GM23248 (cell line): Measurements from ENCODE around the gene BMAL1. TPM values are rescaled to one million over a fixed set of nuclear protein-coding genes. Genes with fewer than 3 reads are reported as not detected.

Experiments
- DNase-seq: peaks from one replicate; pipeline ENCODE4 v3.0.0-alpha.2; 2015
- H2AFZ ChIP-seq: fragments of 200-600 bp; sonication (generic); 2 replicates; pipeline ENCODE4 v1.6.1; 2016; ENCODE audit warnings: antibody characterized with exemption
- H3F3A ChIP-seq: fragments of 200-600 bp; sonication (generic); 2 replicates; pipeline ENCODE4 v1.6.1; 2016; ENCODE audit warnings: mild to moderate bottlenecking, antibody characterized with exemption, mixed run types; ENCODE audit not compliant: insufficient read depth
- H3K27ac ChIP-seq: fragments of 200-600 bp; sonication (generic); 2 replicates; pipeline ENCODE4 v1.5.1; 2016; ENCODE audit warnings: mild to moderate bottlenecking
- H3K27me3 ChIP-seq: fragments of 200-600 bp; sonication (generic); replicated peaks from 2 replicates; pipeline ENCODE4 v1.6.1; 2016; ENCODE audit warnings: mild to moderate bottlenecking; ENCODE audit not compliant: insufficient read depth
- H3K36me3 ChIP-seq: fragments of 200-600 bp; sonication (generic); 2 replicates; pipeline ENCODE4 v1.6.1; 2016; ENCODE audit warnings: low read depth, mild to moderate bottlenecking
- H3K4me1 ChIP-seq: fragments of 200-600 bp; sonication (generic); 2 replicates; pipeline ENCODE4 v1.6.1; 2016; ENCODE audit warnings: mild to moderate bottlenecking; ENCODE audit not compliant: insufficient read depth
- H3K4me2 ChIP-seq: fragments of 200-600 bp; sonication (generic); one replicate; pipeline ENCODE4 v1.6.1; 2016; ENCODE audit warnings: mild to moderate bottlenecking; ENCODE audit not compliant: unreplicated experiment
- H3K4me3 ChIP-seq: fragments of 200-600 bp; sonication (generic); 2 replicates; pipeline ENCODE4 v1.5.1; 2016; ENCODE audit warnings: mild to moderate bottlenecking
- H3K79me2 ChIP-seq: fragments of 200-600 bp; sonication (generic); 2 replicates; pipeline ENCODE4 v1.6.1; 2016; ENCODE audit warnings: mild to moderate bottlenecking; ENCODE audit not compliant: insufficient read depth
- H3K9ac ChIP-seq: fragments of 200-600 bp; sonication (generic); 2 replicates; pipeline ENCODE4 v1.6.1; 2016; ENCODE audit warnings: mild to moderate bottlenecking
- H3K9me2 ChIP-seq: fragments of 200-600 bp; sonication (generic); 2 replicates; pipeline ENCODE4 v1.6.1; 2016; ENCODE audit warnings: mixed run types, mild to moderate bottlenecking, moderate library complexity; ENCODE audit not compliant: insufficient read depth
- H3K9me3 ChIP-seq: fragments of 200-600 bp; sonication (generic); one replicate; pipeline ENCODE4 v1.6.1; 2017; ENCODE audit warnings: low read depth
- H4K20me1 ChIP-seq: fragments of 200-600 bp; sonication (generic); 2 replicates; pipeline ENCODE4 v1.6.0; 2016; ENCODE audit not compliant: insufficient read depth
- EZH2 ChIP-seq: fragments of 200-600 bp; sonication (generic); IDR thresholded peaks from 2 replicates; pipeline ENCODE4 v1.6.1; 2018; ENCODE audit warnings: antibody characterized with exemption, mild to moderate bottlenecking; ENCODE audit not compliant: insufficient read depth, poor library complexity, severe bottlenecking
- EZH2phosphoT487 ChIP-seq: fragments of 200-600 bp; sonication (generic); IDR thresholded peaks from 2 replicates; pipeline ENCODE4 v1.6.1; 2018; ENCODE audit warnings: antibody characterized with exemption, moderate library complexity, mild to moderate bottlenecking, low read depth; ENCODE audit not compliant: insufficient read depth
- WGBS, 2 experiments: methylation state at CpG; one replicate each; pipeline ENCODE4 v1.1.6; 2015 to 2017; ENCODE audit warnings: low lambda C conversion rate in 2 of 2, low coverage in 1 of 2; ENCODE audit errors: missing lambda C conversion rate in 2 of 2; 5-methylcytosine and 5-hydroxymethylcytosine counted together
- in situ Hi-C: fragments of 300-500 bp; cut with MboI; formaldehyde crosslinking; loops from 2 replicates; pipeline ENCODE4 v1.15.0; 2020
- polyA plus RNA-seq: library from polyadenylated mRNA; unstranded; fragments of >200 nt; fragmentation: Nextera tagmentation; extraction: Ambion mirVana; gene quantifications from 2 replicates; pipeline ENCODE4 v1.2.1, GENCODE V29; 2016
- total RNA-seq: library from RNA; depleted of rRNA; stranded (reverse); fragments of >200 nt; shearing (Covaris generic); gene quantifications from 2 replicates; pipeline ENCODE4 v1.2.3, GENCODE V29; 2014

BMAL1 gene
- total and polyA plus RNA-seq, 2 experiments from 2014 or later: 31.9 to 41.7 TPM

DNA sequence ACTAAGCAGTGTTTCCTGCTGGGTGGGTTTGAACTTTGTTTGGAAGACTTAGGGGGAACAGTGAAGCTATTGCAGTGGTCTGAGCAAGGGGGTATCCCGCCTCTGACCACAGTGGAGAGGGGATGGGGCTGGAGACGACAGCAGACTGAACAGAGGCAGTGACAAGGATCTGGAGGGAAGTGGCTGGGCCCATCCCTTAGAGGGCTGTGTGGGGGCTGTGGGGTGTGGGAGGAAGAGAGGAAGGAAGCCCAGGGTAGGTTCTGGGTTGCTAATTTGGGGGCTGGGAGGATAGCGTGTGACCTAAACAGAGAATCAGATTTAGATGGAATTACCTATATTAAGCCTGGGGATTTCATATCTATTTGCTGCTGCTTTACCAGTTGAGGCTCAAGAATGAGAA, 70.7 kb downstream of the BMAL1 start:
- Histone ChIP-seq H3K4me3 (no peak overlapping the region), H3K79me2 (peaks cover 82% of the 10 kb centered on the region), H2AFZ (no peak overlapping the region), H3K9me2 (no peaks in the 10 kb centered on the region), H3K9me3 (no peaks in the 10 kb centered on the region), H3K4me1 (no peaks in the 10 kb centered on the region), H3K27me3 (no peaks in the 10 kb centered on the region), H3K4me2 (no peak overlapping the region), H4K20me1 (no peaks in the 10 kb centered on the region), H3K27ac (no peak overlapping the region), H3F3A (no peaks in the 10 kb centered on the region), H3K9ac (no peak overlapping the region), H3K36me3 (no peaks in the 10 kb centered on the region)
- DNase-seq: no peak
- in situ Hi-C loops: loop anchor here (10.0 kb wide), 1 partner anchor 384 kb away; no protein-coding TSS in a partner anchor
- TF ChIP-seq EZH2: no peak
- TF ChIP-seq EZH2phosphoT487: no peak
- WGBS, 2 experiments: 85% methylated on average over 3 of the region's 3 CpGs

DNA sequence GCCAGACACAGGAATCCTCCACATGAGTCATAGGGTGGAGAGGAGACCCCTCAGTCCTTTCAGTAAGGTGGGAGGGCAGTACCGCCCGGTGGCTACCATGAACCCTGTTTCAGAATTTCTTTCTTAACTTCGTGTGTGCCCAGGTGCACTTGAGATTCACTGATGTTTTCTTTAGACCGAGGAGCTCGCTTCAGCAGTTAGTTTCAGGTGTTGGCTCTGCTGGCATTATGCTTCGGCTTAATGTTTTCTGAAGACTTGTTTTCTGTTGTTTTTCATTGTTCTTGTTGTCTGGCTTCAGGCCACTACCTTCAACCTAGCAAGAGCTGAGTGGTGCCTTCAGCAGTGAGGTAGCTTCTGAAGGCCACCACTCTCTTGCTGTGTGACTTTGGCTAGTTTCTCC, 71.5 kb downstream of the BMAL1 start:
- H3K4me1 ChIP-seq: no peaks in the 10 kb centered on the region
- H3K79me2 ChIP-seq: peaks cover 75% of the 10 kb centered on the region
- no peaks in the 10 kb centered on the region for H4K20me1 ChIP-seq
- TF ChIP-seq EZH2phosphoT487 (no peak), EZH2 (no peak)
- H3K4me3 ChIP-seq: no peak overlapping the region
- in situ Hi-C loops: loop anchor here (10.0 kb wide), 1 partner anchor 384 kb away; no protein-coding TSS in a partner anchor
- 96 to 99% methylated on average over 6 of the region's 6 CpGs for WGBS, 2 experiments
- no peak for DNase-seq
- no peak overlapping the region for H2AFZ ChIP-seq
- H3K36me3 ChIP-seq: no peaks in the 10 kb centered on the region
- no peaks in the 10 kb centered on the region for H3K9me3 ChIP-seq
- no peaks in the 10 kb centered on the region for H3K9me2 ChIP-seq
- H3F3A ChIP-seq: no peaks in the 10 kb centered on the region
- no peaks in the 10 kb centered on the region for H3K27me3 ChIP-seq
- H3K27ac ChIP-seq: no peak overlapping the region
- H3K4me2 ChIP-seq: no peak overlapping the region
- H3K9ac ChIP-seq: no peak overlapping the region

DNA sequence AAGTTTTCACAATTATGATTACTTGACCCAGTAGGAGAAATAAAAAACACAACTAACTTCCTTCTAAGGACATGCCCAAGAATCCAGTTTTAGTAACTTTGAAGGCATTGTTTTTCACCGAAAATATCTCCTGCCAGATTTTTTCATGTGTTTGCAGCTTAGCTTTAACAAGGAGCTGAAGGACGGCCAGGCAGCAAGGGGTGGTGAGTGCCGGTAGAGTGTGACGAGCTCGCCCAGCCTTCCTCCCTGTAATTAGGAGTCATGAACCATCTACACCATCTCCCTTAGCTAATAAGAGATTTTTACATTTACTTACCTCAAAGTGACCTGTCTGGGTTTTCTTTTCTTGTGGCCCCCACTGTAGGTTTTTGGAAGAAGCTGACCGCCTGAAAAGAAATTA, 72.0 kb downstream of the BMAL1 start:
- H3F3A ChIP-seq: no peaks in the 10 kb centered on the region
- no peaks in the 10 kb centered on the region for H3K4me1 ChIP-seq
- no peak for DNase-seq
- H4K20me1 ChIP-seq: no peaks in the 10 kb centered on the region
- no peaks in the 10 kb centered on the region for H3K36me3 ChIP-seq
- no peak overlapping the region for H3K27ac ChIP-seq
- in situ Hi-C loops: loop anchor here (10.0 kb wide), 1 partner anchor 385 kb away; no protein-coding TSS in a partner anchor
- no peak overlapping the region for H3K4me2 ChIP-seq
- peaks cover 71% of the 10 kb centered on the region for H3K79me2 ChIP-seq
- no peaks in the 10 kb centered on the region for H3K9me2 ChIP-seq
- H3K27me3 ChIP-seq: no peaks in the 10 kb centered on the region
- H2AFZ ChIP-seq: no peak overlapping the region
- H3K9ac ChIP-seq: no peak overlapping the region
- 82% methylated on average over 6 of the region's 6 CpGs for WGBS, 2 experiments
- no peak overlapping the region for H3K4me3 ChIP-seq
- H3K9me3 ChIP-seq: no peaks in the 10 kb centered on the region
- TF ChIP-seq EZH2 (no peak), EZH2phosphoT487 (no peak)

DNA sequence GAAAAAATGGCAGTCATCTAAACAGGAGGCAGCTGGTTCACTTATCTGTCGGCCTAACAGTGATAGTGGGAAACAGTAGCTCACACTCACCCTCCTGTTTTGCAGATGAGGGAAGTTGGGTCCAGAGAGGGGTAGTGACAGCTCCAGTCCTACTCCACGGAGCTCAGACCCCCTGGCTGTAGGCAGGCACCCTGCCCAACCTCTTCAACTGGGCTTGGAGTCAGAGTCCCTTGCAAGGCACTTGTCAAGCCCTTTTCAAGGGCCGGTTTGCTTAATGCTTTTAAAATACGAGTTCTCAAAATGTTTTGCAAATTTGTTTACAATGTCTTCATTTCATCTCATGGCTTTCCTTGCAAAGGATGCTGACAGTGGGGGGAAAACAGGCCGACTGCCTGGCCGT, 75.1 kb downstream of the BMAL1 start:
- H3K9me2 ChIP-seq: no peaks in the 10 kb centered on the region
- H2AFZ ChIP-seq: no peak overlapping the region
- no peak overlapping the region for H3K4me2 ChIP-seq
- peaks cover 7% of the 10 kb centered on the region; the same call in 1 of the 2 replicates for H3K36me3 ChIP-seq
- H3F3A ChIP-seq: no peaks in the 10 kb centered on the region
- no peaks in the 10 kb centered on the region for H3K27me3 ChIP-seq
- in situ Hi-C loops: no loop called here
- peaks cover 41% of the 10 kb centered on the region for H3K79me2 ChIP-seq
- TF ChIP-seq EZH2phosphoT487 (no peak), EZH2 (no peak)
- no peak overlapping the region for H3K27ac ChIP-seq
- 82 to 86% methylated on average over 6 of the region's 6 CpGs for WGBS, 2 experiments
- H3K9me3 ChIP-seq: no peaks in the 10 kb centered on the region
- H3K4me3 ChIP-seq: no peak overlapping the region
- H3K4me1 ChIP-seq: 0 out of 2 replicates have a peak, but pooled peaks cover 3% of the 10 kb centered on the region
- H3K9ac ChIP-seq: no peak overlapping the region
- no peak for DNase-seq
- no peaks in the 10 kb centered on the region for H4K20me1 ChIP-seq
